Endometrial microvascular endothelial cells (primary cell): Measurements from ENCODE around the gene C1orf21. TPM values are rescaled to one million over a fixed set of nuclear protein-coding genes. Genes with fewer than 3 reads are reported as not detected.

Experiments
- in situ Hi-C: cut with HindIII; loops from 2 replicates; pipeline ENCODE4 v1.10.0; 2017; ENCODE audit warnings: low sequenced_read_pairs, low pct_unique_long_range_greater_than_20kb; ENCODE audit errors: inconsistent ontology term
- total RNA-seq: library from RNA; depleted of rRNA; stranded (reverse); fragments of >200 nt; gene quantifications from one replicate; pipeline ENCODE4 v1.2.3, GENCODE V29; 2015; ENCODE audit errors: inconsistent ontology term

C1orf21 gene
- total RNA-seq, 1 donor from 2014 or later: 2.1 TPM

GRCh38 chr1:184429335-184429734 lies 42.5 kb downstream of the C1orf21 start:
- in situ Hi-C loops: no loop called here

- in situ Hi-C loops: no loop called here
These were observed 47.2 kb downstream of the C1orf21 start for GRCh38 chr1:184433956-184434502.

GRCh38 chr1:184437291-184437690 lies 50.5 kb downstream of the C1orf21 start:
- in situ Hi-C loops: no loop called here

- in situ Hi-C loops: no loop called here
These were observed 51.5 kb downstream of the C1orf21 start for GRCh38 chr1:184438363-184438762.

- in situ Hi-C loops: no loop called here
These were observed 55.4 kb downstream of the C1orf21 start for GRCh38 chr1:184442260-184442659.

GRCh38 chr1:184443201-184443600 lies 56.4 kb downstream of the C1orf21 start:
- in situ Hi-C loops: no loop called here

- in situ Hi-C loops: no loop called here
These were observed 56.8 kb downstream of the C1orf21 start for GRCh38 chr1:184443624-184444023.

GRCh38 chr1:184445997-184446396 lies 59.2 kb downstream of the C1orf21 start:
- in situ Hi-C loops: no loop called here

GRCh38 chr1:184447651-184448185 lies 60.9 kb downstream of the C1orf21 start:
- in situ Hi-C loops: no loop called here

GRCh38 chr1:184449916-184450315 lies 63.1 kb downstream of the C1orf21 start:
- in situ Hi-C loops: no loop called here

GRCh38 chr1:184455786-184456185 lies 69.0 kb downstream of the C1orf21 start:
- in situ Hi-C loops: no loop called here

- in situ Hi-C loops: no loop called here
These were observed 69.4 kb downstream of the C1orf21 start for GRCh38 chr1:184456189-184456588.

GRCh38 chr1:184457500-184457899 lies 70.7 kb downstream of the C1orf21 start:
- in situ Hi-C loops: no loop called here

GRCh38 chr1:184461321-184461720 lies 74.5 kb downstream of the C1orf21 start:
- in situ Hi-C loops: no loop called here

- in situ Hi-C loops: no loop called here
These were observed 75.3 kb downstream of the C1orf21 start for GRCh38 chr1:184462155-184462554.

GRCh38 chr1:184462990-184463389 lies 76.2 kb downstream of the C1orf21 start:
- in situ Hi-C loops: no loop called here

- in situ Hi-C loops: no loop called here
These were observed 76.9 kb downstream of the C1orf21 start for GRCh38 chr1:184463680-184464079.

- in situ Hi-C loops: no loop called here
These were observed 77.9 kb downstream of the C1orf21 start for GRCh38 chr1:184464757-184465156.

GRCh38 chr1:184465489-184466146 lies 78.8 kb downstream of the C1orf21 start:
- in situ Hi-C loops: no loop called here

GRCh38 chr1:184467295-184467694 lies 80.5 kb downstream of the C1orf21 start:
- in situ Hi-C loops: no loop called here

GRCh38 chr1:184469396-184469795 lies 82.6 kb downstream of the C1orf21 start:
- in situ Hi-C loops: no loop called here
